GM18951 (cell line): ENCODE results near the gene ZFP36L2.

ENCODE experiments used
- POLR2A ChIP-seq: IDR thresholded peaks from 4 replicates; pipeline ENCODE4 v1.6.1; 2011; ENCODE audit warnings: mild to moderate bottlenecking; ENCODE audit not compliant: insufficient read length, insufficient read depth; ENCODE audit errors: extremely low read depth
- in situ Hi-C: fragments of 300-500 bp; cut with MboI; formaldehyde crosslinking; loops from one replicate; pipeline ENCODE4 v1.12.0; 2022; ENCODE audit warnings: low sequenced_read_pairs, mixed read lengths, inconsistent platforms; ENCODE audit not compliant: unreplicated experiment

The ZFP36L2 gene

GRCh38 chr2:43238176-43238575 is 11.8 kb upstream of the ZFP36L2 start:
- in situ Hi-C loops: loop anchor here (10.0 kb wide), 3 partner anchors 113 to 293 kb away; no protein-coding TSS in a partner anchor
- no peak for TF ChIP-seq POLR2A

GRCh38 chr2:43233218-43234212 is 7.1 kb upstream of the ZFP36L2 start:
- in situ Hi-C loops: loop anchor here (5.0 to 10.0 kb wide), 4 partner anchors 109 to 289 kb away; no protein-coding TSS in a partner anchor
- no peak for TF ChIP-seq POLR2A

- no peak for TF ChIP-seq POLR2A
- in situ Hi-C loops: loop anchor here (5.0 to 10.0 kb wide), 4 partner anchors 106 to 286 kb away; no protein-coding TSS in a partner anchor
These were observed 4.8 kb upstream of the ZFP36L2 start for GRCh38 chr2:43230951-43231827.

- in situ Hi-C loops: loop anchor here (5.0 to 10.0 kb wide), 4 partner anchors 106 to 286 kb away; no protein-coding TSS in a partner anchor
- no peak for TF ChIP-seq POLR2A
These were observed 4.0 kb upstream of the ZFP36L2 start for GRCh38 chr2:43230351-43230885.

- in situ Hi-C loops: no loop called here
These were observed 2.6 kb upstream of the ZFP36L2 start for GRCh38 chr2:43228756-43229659.

GRCh38 chr2:43228321-43228751 is 1.9 kb upstream of the ZFP36L2 start:
- in situ Hi-C loops: no loop called here
- TF ChIP-seq POLR2A: no peak

More at GRCh38 chr2:43228756-43229659, 2.6 kb upstream of the ZFP36L2 start:
- TF ChIP-seq POLR2A: no peak

GRCh38 chr2:43227830-43228281 is 1.4 kb upstream of the ZFP36L2 start:
- no peak for TF ChIP-seq POLR2A
- in situ Hi-C loops: no loop called here

- in situ Hi-C loops: no loop called here
- no peak for TF ChIP-seq POLR2A
These were observed 786 bp upstream of the ZFP36L2 start for GRCh38 chr2:43226955-43227829.

GRCh38 chr2:43225788-43226557 is 433 bp downstream of the ZFP36L2 start:
- in situ Hi-C loops: no loop called here
- peak; percentile 31 for TF ChIP-seq POLR2A

GRCh38 chr2:43225093-43225787 is 1.2 kb downstream of the ZFP36L2 start:
- in situ Hi-C loops: no loop called here
- TF ChIP-seq POLR2A: no peak

GRCh38 chr2:43224571-43225092 is 1.8 kb downstream of the ZFP36L2 start:
- in situ Hi-C loops: no loop called here

More at GRCh38 chr2:43224571-43225092, 1.8 kb downstream of the ZFP36L2 start:
- no peak for TF ChIP-seq POLR2A
